ENCODE results near the gene KREMEN2. TPM values are rescaled to one million over a fixed set of nuclear protein-coding genes. Genes with fewer than 3 reads are reported as not detected.

Gene KREMEN2
- total and polyA plus RNA-seq, 2 of the 4 experiments (the other 2 are of a cell fraction) = 0.03 TPM; not detected in 1

DNA sequence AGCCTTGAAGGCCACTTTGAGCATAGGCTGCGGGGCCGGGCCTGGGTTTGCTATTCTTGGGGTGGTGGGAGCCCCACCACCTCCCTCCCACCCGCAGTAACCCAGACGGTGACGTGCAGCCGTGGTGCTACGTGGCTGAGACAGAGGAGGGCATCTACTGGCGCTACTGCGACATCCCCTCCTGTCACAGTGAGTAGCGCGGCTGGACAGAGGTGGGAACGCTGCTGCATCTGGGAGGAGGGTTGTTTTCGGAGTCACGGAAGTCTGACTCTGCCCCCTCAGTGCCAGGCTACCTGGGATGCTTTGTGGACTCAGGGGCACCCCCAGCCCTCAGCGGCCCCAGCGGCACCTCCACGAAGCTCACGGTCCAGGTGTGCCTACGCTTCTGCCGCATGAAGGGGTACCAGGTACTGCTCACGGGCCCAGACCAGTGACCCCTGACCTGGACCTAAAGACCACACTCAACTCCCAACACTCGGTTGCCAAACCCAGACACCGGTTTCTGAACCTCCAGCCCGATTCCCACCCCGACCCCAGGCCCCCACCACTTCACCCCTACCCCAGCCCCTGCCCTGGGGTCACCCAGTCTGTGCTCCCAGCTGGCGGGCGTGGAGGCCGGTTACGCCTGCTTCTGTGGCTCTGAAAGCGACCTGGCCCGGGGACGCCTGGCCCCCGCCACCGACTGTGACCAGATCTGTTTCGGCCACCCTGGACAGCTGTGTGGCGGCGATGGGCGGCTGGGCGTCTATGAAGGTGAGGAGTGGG lies 2.1 kb downstream of the KREMEN2 start:
- no peak overlapping the region for H3K4me3 ChIP-seq (ENCODE audit: insufficient read depth, low read depth, low read length)
- H3K23ac ChIP-seq (ENCODE audit: low read depth, low read length) = no peak overlapping the region
- H3K4me2 ChIP-seq (ENCODE audit: low read depth, low read length) = no peak overlapping the region
- H3K9me3 ChIP-seq (ENCODE audit: control insufficient read depth, insufficient read depth, low read length) = no peaks in the 10 kb centered on the region; the same call in 1 of the 2 replicates
- H3K36me3 ChIP-seq (ENCODE audit: control insufficient read depth, insufficient read depth, low read length) = no peaks in the 10 kb centered on the region
- H2BK120ac ChIP-seq (ENCODE audit: low read depth, low read length) = no peak overlapping the region
- no peak overlapping the region for H2BK5ac ChIP-seq (ENCODE audit: low read depth, low read length, poor library complexity, severe bottlenecking)
- no peak for DNase-seq
- H4K5ac ChIP-seq (ENCODE audit: low read depth, low read length) = no peak overlapping the region
- no peak overlapping the region for H3K27ac ChIP-seq (ENCODE audit: insufficient read depth, low read length)
- no peak for ATAC-seq (ENCODE audit: low read depth)
- H3K56ac ChIP-seq (ENCODE audit: extremely low read depth, insufficient read depth, low read length) = no peak overlapping the region
- dilution Hi-C loops (cut with HindIII; ENCODE audit: low sequenced_read_pairs, unreplicated experiment) = no loop called here
- in situ Hi-C loops (cut with MboI; ENCODE audit: low sequenced_read_pairs) = no loop called here
- no peak overlapping the region for H2BK15ac ChIP-seq (ENCODE audit: low read depth, low read length)
- no peak overlapping the region for H3K18ac ChIP-seq (ENCODE audit: low read depth, low read length)
- H2AFZ ChIP-seq (replicated peaks; ENCODE audit: low read length, poor library complexity) = no peak overlapping the region
- H4K91ac ChIP-seq (ENCODE audit: insufficient read depth, low read depth, low read length) = no peak overlapping the region
- no peak overlapping the region for H2BK20ac ChIP-seq (ENCODE audit: low read depth, low read length)
- H3K9me1 ChIP-seq (ENCODE audit: insufficient read depth, low read length) = peaks cover 17% of the 10 kb centered on the region
- peaks cover 5 to 19% of the 10 kb centered on the region in 2 experiments; a peak in 3 of 4 replicates for H3K79me1 ChIP-seq (ENCODE audit: low read depth in 1 of 2, low read length in 2 of 2)
- peaks cover 52% of the 10 kb centered on the region for H3K27me3 ChIP-seq (ENCODE audit: control insufficient read depth, insufficient read depth, low read length)
- H3K14ac ChIP-seq (replicated peaks; ENCODE audit: low read depth, low read length) = no peak overlapping the region
- H2AK9ac ChIP-seq (replicated peaks; ENCODE audit: low read depth, low read length, poor library complexity) = no peak overlapping the region
- no peak overlapping the region for H2AK5ac ChIP-seq (ENCODE audit: low read depth, low read length)
- 66% methylated on average over 13 of the region's 39 CpGs; no CpG with 5 or more reads in 1 of the 2 experiments for WGBS, 2 experiments (ENCODE audit: extremely low coverage in 2 of 2, insufficient read length in 1 of 2)
- no TSS peak for BruUV-seq (replicated peaks)
- ChIA-PET CTCF (no interaction called here), POLR2A (ENCODE audit: unreplicated experiment) (no interaction called here)
- no peak overlapping the region for H4K8ac ChIP-seq (ENCODE audit: low read depth in 2 of 2, low read length in 2 of 2)
- intact Hi-C loops (cut with micrococcal nuclease) = no loop called here
- H3K9ac ChIP-seq (ENCODE audit: low read depth, low read length) = no peak overlapping the region
- H4K20me1 ChIP-seq (ENCODE audit: insufficient read depth, low read length) = peaks cover 32% of the 10 kb centered on the region
- no peak overlapping the region for H3K4ac ChIP-seq (ENCODE audit: low read depth, low read length)
- TF ChIP-seq BHLHE40 (IDR thresholded peaks at IDR 0.05; ENCODE audit: low read depth, low read length) (no peak), SMC3 (IDR thresholded peaks at IDR 0.05; ENCODE audit: low read depth, low read length) (no peak), NFE2L2 (IDR thresholded peaks at IDR 0.05; ENCODE audit: low read depth, low read length) (no peak), FOS (IDR thresholded peaks at IDR 0.05; ENCODE audit: low read depth, low read length) (no peak), CTCF (conservative IDR thresholded peaks at IDR 0.05; ENCODE audit: low read depth, low read length) (no peak), USF2 (IDR thresholded peaks at IDR 0.05; ENCODE audit: low read depth, low read length) (no peak), CHD1 (IDR thresholded peaks at IDR 0.05; ENCODE audit: low read depth, low read length) (no peak), RFX5 (IDR thresholded peaks at IDR 0.05; ENCODE audit: low read depth, low read length) (no peak), CEBPB (IDR thresholded peaks at IDR 0.05; ENCODE audit: low read depth, low read length) (no peak), POLR2A (IDR thresholded peaks at IDR 0.05; ENCODE audit: low read depth, low read length) (no peak), MXI1 (IDR thresholded peaks at IDR 0.05; ENCODE audit: borderline replicate concordance, low read depth, low read length) (no peak), MAZ (IDR thresholded peaks at IDR 0.05; ENCODE audit: borderline replicate concordance, low read depth, low read length) (no peak), MAFK (IDR thresholded peaks at IDR 0.05; ENCODE audit: low read depth, low read length) (no peak), RCOR1 (IDR thresholded peaks at IDR 0.05; ENCODE audit: insufficient replicate concordance, low read length) (no peak)
- TF ChIP-seq, protein P1, sequence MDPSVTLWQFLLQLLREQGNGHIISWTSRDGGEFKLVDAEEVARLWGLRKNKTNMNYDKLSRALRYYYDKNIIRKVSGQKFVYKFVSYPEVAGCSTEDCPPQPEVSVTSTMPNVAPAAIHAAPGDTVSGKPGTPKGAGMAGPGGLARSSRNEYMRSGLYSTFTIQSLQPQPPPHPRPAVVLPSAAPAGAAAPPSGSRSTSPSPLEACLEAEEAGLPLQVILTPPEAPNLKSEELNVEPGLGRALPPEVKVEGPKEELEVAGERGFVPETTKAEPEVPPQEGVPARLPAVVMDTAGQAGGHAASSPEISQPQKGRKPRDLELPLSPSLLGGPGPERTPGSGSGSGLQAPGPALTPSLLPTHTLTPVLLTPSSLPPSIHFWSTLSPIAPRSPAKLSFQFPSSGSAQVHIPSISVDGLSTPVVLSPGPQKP (IDR thresholded peaks at IDR 0.05; ENCODE audit: borderline replicate concordance, low read depth, low read length) = no peak
- H3K4me1 ChIP-seq (ENCODE audit: control insufficient read depth, insufficient read depth, low read length) = peaks cover 7% of the 10 kb centered on the region; the same call in 1 of the 2 replicates
